Choroid plexus epithelial cell (primary cell): ENCODE data around the gene SLC9A3.

Experiments
- DNase-seq: peaks from one replicate; pipeline ENCODE4 v3.0.0-alpha.2; 2010; ENCODE audit warnings: low read depth
- H3K4me3 ChIP-seq: 2 replicates; pipeline ENCODE4 v1.5.1; 2011; ENCODE audit warnings: low read depth, mild to moderate bottlenecking, control low read depth, low read length, moderate library complexity
- CTCF ChIP-seq: conservative IDR thresholded peaks from 2 replicates; pipeline ENCODE4 v1.5.1; 2011; ENCODE audit warnings: low read depth, mild to moderate bottlenecking, control low read depth, inconsistent platforms, low read length, moderate library complexity

SLC9A3 gene

GRCh38 chr5:542319-543311 is 18.4 kb upstream of the SLC9A3 start:
- H3K4me3 ChIP-seq, result no peak overlapping the region
- DNase-seq, result no peak
- no peak for TF ChIP-seq CTCF

DNA sequence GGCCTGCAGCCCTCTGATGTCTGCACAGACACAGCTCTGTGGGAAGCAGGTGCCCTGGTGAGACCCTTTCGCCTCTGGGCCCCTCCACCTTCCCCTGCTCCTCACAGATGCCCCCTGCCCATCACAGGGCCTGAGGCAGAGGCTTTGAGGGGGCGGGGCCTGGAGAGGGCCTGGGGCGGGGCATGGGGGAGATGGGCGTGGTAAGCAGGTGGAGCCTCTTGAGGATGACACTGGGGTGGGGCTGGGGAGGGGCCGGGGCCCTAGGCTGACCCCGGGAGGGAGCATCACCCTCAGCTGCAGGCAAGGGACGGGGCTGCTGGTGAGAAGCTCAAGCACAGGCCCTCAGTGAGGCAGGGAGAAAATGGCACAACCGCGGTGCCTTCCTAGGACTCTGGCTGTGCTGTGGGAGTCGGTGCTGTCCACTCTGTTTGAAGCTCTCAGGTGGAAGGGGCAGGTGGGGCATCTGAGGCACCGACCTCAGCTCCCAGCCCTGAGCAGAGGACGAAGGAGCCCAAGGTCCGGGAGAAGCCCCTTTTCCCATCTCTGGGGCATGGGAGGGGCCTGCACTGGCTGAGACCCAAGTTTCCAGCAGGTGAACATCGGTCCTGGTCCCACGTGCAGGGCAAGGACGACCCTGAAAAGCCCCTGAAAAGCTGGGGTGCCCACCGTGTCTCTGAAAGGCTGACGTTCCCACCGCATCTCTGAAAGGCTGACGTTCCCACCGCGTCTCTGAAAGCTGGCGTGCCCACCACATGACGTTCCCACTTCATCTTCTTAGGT is 17.5 kb upstream of the SLC9A3 start:
- no peak for DNase-seq
- TF ChIP-seq CTCF, result no peak
- no peak overlapping the region for H3K4me3 ChIP-seq

DNA sequence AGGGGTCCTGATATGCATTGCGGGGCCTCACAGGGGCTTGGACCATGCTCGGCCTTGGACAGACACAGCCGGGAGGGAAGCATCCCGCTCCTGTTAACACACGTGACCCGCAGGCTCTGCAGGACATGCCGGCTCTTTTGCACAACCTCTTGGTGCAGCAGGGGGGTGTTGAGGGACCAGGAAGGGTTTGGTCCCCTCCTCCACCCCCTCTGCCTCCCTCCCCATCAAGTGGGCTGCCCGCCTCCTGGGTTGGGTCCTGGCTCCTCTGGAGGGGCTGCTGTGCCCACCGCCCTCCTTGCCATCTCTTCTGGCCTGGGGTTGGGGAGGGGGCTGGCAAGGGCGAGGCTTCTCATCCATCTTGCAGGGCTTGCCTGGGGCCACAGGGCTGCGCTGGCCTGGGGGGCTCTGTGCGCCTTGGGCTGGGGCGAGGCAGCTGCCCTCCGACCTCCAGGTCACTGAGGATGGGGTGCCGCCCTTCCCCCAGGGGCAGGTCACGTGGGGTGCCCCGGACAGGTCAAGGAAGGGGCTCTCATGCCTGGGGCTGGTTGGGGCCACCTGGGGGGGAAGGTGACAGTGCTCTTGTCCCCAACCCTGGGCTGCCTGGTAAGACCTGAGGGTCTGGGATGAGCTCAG is 16.8 kb upstream of the SLC9A3 start:
- no peak overlapping the region for H3K4me3 ChIP-seq
- TF ChIP-seq CTCF, result no peak
- DNase-seq, result no peak

DNA sequence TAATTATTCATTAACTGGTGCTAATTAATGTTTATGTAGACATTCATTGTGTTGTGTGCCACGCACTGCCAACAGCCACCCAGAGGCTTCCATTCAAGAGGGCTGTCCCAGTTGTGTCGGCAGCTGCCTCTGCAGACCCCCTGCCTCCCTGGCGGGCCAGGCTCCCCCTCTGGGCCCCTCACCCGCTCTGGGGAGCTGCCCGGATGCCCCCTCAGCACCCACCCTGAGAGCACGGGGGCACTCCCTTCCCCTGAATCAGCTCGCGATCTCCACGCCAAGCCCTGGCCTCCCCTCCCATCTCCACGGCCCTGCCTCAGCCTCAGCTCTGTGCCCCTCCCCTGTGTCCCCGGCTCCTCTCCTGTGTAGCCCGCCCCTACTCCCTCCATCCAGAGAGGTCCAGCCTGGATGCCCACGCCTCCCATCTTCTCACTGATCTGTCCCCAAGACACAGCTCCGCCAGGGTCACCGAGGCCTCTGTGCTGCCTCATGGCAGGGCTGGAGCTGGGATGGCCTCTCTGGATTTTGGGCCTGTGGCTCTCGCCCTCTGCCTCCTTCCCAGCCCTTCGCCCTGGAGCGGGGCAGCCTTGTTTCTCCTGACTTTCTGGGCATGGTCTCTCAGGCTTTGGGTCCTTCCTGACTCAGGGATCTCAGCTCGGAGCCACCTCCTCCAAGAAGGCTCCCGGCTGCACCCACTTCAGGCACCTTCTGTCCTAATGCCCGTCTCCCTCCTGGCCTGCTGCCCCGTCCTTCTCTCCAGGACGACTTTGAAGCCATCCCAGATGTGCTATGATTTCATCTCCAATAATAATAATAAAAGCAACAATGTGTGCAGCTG is 16.0 kb upstream of the SLC9A3 start:
- DNase-seq, result no peak
- no peak overlapping the region for H3K4me3 ChIP-seq
- TF ChIP-seq CTCF, result no peak

- DNase-seq, result no peak
- TF ChIP-seq CTCF, result no peak
Observed at GRCh38 chr5:539469-540070, 15.3 kb upstream of the SLC9A3 start.

More at GRCh38 chr5:539469-540070, 15.3 kb upstream of the SLC9A3 start:
- no peak overlapping the region for H3K4me3 ChIP-seq
